Lung (tissue), 12 donors: ENCODE results near the gene ABHD17C. TPM values are rescaled to one million over a fixed set of nuclear protein-coding genes. Genes with fewer than 3 reads are reported as not detected.
A peak's percentile ranks its signal among the peaks of the same experiment; 100 is the strongest.

ENCODE experiments used
- ATAC-seq: fragments of 200-7000 bp; cut with Tn5 transposase; one replicate; pipeline ENCODE4 v1.9.1; 2020; ENCODE audit warnings: moderate number of reproducible peaks; ENCODE audit not compliant: insufficient read depth, low FRiP score
- DNase-seq, 3 donors: peaks; one replicate each; pipeline ENCODE4 v3.0.0-alpha.2; 2013 to 2017
- H3K27ac ChIP-seq, 2 donors: one replicate each; pipeline ENCODE4 v1.5.1; 2013; ENCODE audit warnings: mild to moderate bottlenecking in 2 of 2, moderate library complexity in 2 of 2, control low read depth in 1 of 2, inconsistent platforms in 1 of 2, low read depth in 1 of 2, low read length in 1 of 2
- H3K27me3 ChIP-seq, 3 donors: one replicate each; pipeline ENCODE4 v1.5.1; 2013; ENCODE audit warnings: low read length in 2 of 3; ENCODE audit not compliant: control insufficient read depth in 3 of 3, insufficient read depth in 3 of 3
- H3K36me3 ChIP-seq, 4 donors: one replicate each; pipeline ENCODE4 v1.5.1; 2013; ENCODE audit warnings: low read length in 4 of 4, mild to moderate bottlenecking in 1 of 4, moderate library complexity in 1 of 4; ENCODE audit not compliant: control insufficient read depth in 4 of 4, insufficient read depth in 4 of 4
- H3K4me1 ChIP-seq, 5 donors: one replicate each; pipeline ENCODE4 v1.5.1; 2013; ENCODE audit warnings: low read length in 5 of 5, mild to moderate bottlenecking in 2 of 5, moderate library complexity in 1 of 5; ENCODE audit not compliant: control insufficient read depth in 5 of 5, insufficient read depth in 5 of 5
- H3K4me3 ChIP-seq: one replicate; pipeline ENCODE4 v1.5.1; 2013; ENCODE audit warnings: mild to moderate bottlenecking, control low read depth, moderate library complexity
- H3K9ac ChIP-seq, 2 donors: one replicate each; pipeline ENCODE4 v1.5.1; 2013; ENCODE audit warnings: low read length in 2 of 2, control low read depth in 1 of 2; ENCODE audit not compliant: insufficient read depth in 1 of 2
- H3K9me3 ChIP-seq, 4 donors: one replicate each; pipeline ENCODE4 v1.5.1; 2013; ENCODE audit warnings: low read length in 3 of 4, mild to moderate bottlenecking in 1 of 4, moderate library complexity in 1 of 4; ENCODE audit not compliant: control insufficient read depth in 4 of 4, insufficient read depth in 3 of 4
- WGBS, 2 donors: extraction: QIAGEN DNeasy Blood & Tissue Kit; methylation state at CpG; one replicate each; pipeline ENCODE4 v1.1.7; 2013; 5-methylcytosine and 5-hydroxymethylcytosine counted together
- polyA plus RNA-seq, 2 donors: library from polyadenylated mRNA; stranded (reverse); fragments of 200-250 nt; gene quantifications; one replicate each; pipeline ENCODE4 v1.2.1, GENCODE V29; 2013
- total RNA-seq, 2 donors: library from RNA; depleted of rRNA in 1 of 2; stranded (reverse); fragments of >200 nt in 1 of 2; gene quantifications; one replicate each; pipeline ENCODE4 v1.2.1, GENCODE V29; 2014 to 2021
- TF ChIP-seq, protein P1 (sequence below): IDR thresholded peaks from 2 replicates; pipeline ENCODE4 v1.5.1; 2012; ENCODE audit warnings: mild to moderate bottlenecking; ENCODE audit errors: control extremely low read depth, extremely low read depth
- donor health status: control.
- donor health status: control.
- donor health status: Bipolar disorder and iron deficiency.
- donor health status: healthy.
- donor health status: DM: yes; HTN: yes; CAD: no.

The ABHD17C gene
- total and polyA plus RNA-seq, 4 donors, result 15.2 to 23.7 (median 22.0) TPM

- Histone ChIP-seq H3K27me3 (no peaks in the 10 kb centered on the region), H3K4me3 (no peak overlapping the region), H3K36me3 (peaks cover 0 to 3% (median 1%) of the 10 kb centered on the region in 4 donors), H3K9ac (no peak overlapping the region), H3K27ac (peak overlapping the region in 1 of 2 donors; percentile 28), H3K4me1 (peaks cover 0 to 18% (median 7%) of the 10 kb centered on the region in 5 donors), H3K9me3 (no peaks in the 10 kb centered on the region)
- no peak for DNase-seq
- TF ChIP-seq, protein P1, sequence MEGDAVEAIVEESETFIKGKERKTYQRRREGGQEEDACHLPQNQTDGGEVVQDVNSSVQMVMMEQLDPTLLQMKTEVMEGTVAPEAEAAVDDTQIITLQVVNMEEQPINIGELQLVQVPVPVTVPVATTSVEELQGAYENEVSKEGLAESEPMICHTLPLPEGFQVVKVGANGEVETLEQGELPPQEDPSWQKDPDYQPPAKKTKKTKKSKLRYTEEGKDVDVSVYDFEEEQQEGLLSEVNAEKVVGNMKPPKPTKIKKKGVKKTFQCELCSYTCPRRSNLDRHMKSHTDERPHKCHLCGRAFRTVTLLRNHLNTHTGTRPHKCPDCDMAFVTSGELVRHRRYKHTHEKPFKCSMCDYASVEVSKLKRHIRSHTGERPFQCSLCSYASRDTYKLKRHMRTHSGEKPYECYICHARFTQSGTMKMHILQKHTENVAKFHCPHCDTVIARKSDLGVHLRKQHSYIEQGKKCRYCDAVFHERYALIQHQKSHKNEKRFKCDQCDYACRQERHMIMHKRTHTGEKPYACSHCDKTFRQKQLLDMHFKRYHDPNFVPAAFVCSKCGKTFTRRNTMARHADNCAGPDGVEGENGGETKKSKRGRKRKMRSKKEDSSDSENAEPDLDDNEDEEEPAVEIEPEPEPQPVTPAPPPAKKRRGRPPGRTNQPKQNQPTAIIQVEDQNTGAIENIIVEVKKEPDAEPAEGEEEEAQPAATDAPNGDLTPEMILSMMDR, result no peak
- no peak for ATAC-seq
- WGBS, 2 donors, result 52 to 79% methylated on average over 1 of the region's 1 CpG
These were observed 38.4 kb downstream of the ABHD17C start for GRCh38 chr15:80733460-80733859.

DNA sequence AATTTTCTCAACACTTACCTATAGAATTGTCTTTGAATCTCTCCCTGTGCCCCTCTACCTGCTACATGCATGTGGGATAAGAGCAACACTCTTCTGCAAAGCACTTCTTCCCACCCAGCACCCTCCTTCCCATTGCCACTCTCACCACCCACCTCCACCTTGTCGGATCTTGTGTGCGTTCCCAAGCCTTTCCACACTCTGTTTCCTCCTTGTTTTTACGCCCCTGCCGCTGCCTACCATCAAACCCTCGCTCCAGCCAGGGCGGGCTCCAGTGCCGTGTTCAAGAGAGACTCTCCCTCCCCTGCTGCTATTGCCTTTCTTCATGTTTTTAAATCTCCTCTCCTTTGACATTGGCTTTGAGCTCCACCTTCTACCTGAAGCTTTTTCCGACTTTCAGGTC, 40.2 kb downstream of the ABHD17C start:
- H3K27ac ChIP-seq, result no peak overlapping the region
- no peak for DNase-seq
- no peak for ATAC-seq

GRCh38 chr15:80736560-80736959, 41.5 kb downstream of the ABHD17C start:
- H3K27me3 ChIP-seq, result no peaks in the 10 kb centered on the region
- H3K4me1 ChIP-seq, result peaks cover 0 to 20% (median 2%) of the 10 kb centered on the region in 5 donors
- peak overlapping the region in 1 of 2 donors; percentile 78 for H3K27ac ChIP-seq
- WGBS, 2 donors, result 61 to 81% methylated on average over 4 of the region's 4 CpGs
- H3K9ac ChIP-seq, result no peak overlapping the region
- no peak overlapping the region for H3K4me3 ChIP-seq
- TF ChIP-seq, protein P1, result no peak
- H3K9me3 ChIP-seq, result no peaks in the 10 kb centered on the region
- peaks cover 0 to 3% (median 1%) of the 10 kb centered on the region in 4 donors for H3K36me3 ChIP-seq
- DNase-seq (peak in 2 of 3 donors; percentile 36 to 67), ATAC-seq (no peak)

More for the DNA sequence above, 40.2 kb downstream of the ABHD17C start:
- TF ChIP-seq, protein P1, result no peak
- Histone ChIP-seq H3K27me3 (no peaks in the 10 kb centered on the region), H3K4me3 (no peak overlapping the region), H3K9me3 (no peaks in the 10 kb centered on the region), H3K36me3 (peaks cover 0 to 3% (median 1%) of the 10 kb centered on the region in 4 donors), H3K9ac (no peak overlapping the region), H3K4me1 (peaks cover 0 to 19% (median 2%) of the 10 kb centered on the region in 5 donors)
- 94 to 95% methylated on average over 8 of the region's 8 CpGs for WGBS, 2 donors

- TF ChIP-seq, protein P1, result no peak
- peaks cover 0 to 19% (median 13%) of the 10 kb centered on the region in 5 donors for H3K4me1 ChIP-seq
- no peaks in the 10 kb centered on the region for H3K9me3 ChIP-seq
- ATAC-seq (no peak), DNase-seq (no peak)
- H3K27ac ChIP-seq, result peak overlapping the region in 1 of 2 donors; percentile 61
- no peaks in the 10 kb centered on the region for H3K27me3 ChIP-seq
- WGBS, 2 donors, result 38 to 42% methylated on average over 3 of the region's 3 CpGs
- H3K9ac ChIP-seq, result no peak overlapping the region
- H3K4me3 ChIP-seq, result no peak overlapping the region
- no peaks in the 10 kb centered on the region for H3K36me3 ChIP-seq
These were observed 44.8 kb downstream of the ABHD17C start for GRCh38 chr15:80739919-80740318.
